Prostate gland (tissue), 2 donors: ENCODE measurements around the gene ALG3.

Source experiments
- POLR2A ChIP-seq: fragments of 450-650 bp; IDR thresholded peaks from one replicate; pipeline ENCODE4 v1.6.1; 2016; ENCODE audit warnings: antibody characterized with exemption, mild to moderate bottlenecking
- POLR2AphosphoS5 ChIP-seq: sonication (generic); formaldehyde crosslinking; IDR thresholded peaks from one replicate; pipeline ENCODE4 v1.6.1; 2017; ENCODE audit warnings: antibody characterized with exemption
- TF ChIP-seq, protein P1 (sequence below), 4 experiments: fragments of 200-600 bp in 2 of 4; fragments of 450-650 bp in 2 of 4; sonication (generic) in 2 of 4; IDR thresholded peaks; 1 replicate in 3 of 4; 2 replicates in 1 of 4; pipeline ENCODE4 v1.5.1; 2016 to 2019; ENCODE audit warnings: antibody characterized with exemption in 4 of 4, mild to moderate bottlenecking in 2 of 4, moderate library complexity in 2 of 4

DNA sequence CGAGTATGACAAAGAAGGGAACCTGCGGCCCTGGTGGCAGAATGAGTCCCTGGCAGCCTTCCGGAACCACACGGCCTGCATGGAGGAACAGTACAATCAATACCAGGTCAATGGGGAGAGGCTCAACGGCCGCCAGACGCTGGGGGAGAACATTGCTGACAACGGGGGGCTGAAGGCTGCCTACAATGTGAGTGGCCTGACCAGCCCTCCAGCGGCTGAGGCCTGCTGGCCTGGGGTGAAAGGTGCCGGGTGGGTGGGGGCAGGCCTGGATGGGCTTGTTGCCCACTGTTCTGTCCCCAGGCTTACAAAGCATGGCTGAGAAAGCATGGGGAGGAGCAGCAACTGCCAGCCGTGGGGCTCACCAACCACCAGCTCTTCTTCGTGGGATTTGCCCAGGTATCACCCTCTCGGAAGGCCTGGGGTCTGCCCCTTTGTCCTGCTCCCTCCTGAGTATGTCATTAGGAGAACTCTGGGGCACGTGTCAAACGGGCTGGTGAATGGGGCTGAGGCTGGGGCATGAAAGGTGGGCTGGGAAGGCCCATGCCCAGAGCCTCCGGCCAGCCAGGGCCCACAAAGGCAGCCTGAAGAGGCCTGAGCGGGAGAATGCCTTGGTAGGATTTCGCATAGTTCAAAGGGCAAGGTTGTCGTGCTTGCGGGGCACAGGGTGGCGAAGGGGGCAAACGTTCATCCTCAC is 42.4 kb upstream of the ALG3 start:
- TF ChIP-seq, protein P1, sequence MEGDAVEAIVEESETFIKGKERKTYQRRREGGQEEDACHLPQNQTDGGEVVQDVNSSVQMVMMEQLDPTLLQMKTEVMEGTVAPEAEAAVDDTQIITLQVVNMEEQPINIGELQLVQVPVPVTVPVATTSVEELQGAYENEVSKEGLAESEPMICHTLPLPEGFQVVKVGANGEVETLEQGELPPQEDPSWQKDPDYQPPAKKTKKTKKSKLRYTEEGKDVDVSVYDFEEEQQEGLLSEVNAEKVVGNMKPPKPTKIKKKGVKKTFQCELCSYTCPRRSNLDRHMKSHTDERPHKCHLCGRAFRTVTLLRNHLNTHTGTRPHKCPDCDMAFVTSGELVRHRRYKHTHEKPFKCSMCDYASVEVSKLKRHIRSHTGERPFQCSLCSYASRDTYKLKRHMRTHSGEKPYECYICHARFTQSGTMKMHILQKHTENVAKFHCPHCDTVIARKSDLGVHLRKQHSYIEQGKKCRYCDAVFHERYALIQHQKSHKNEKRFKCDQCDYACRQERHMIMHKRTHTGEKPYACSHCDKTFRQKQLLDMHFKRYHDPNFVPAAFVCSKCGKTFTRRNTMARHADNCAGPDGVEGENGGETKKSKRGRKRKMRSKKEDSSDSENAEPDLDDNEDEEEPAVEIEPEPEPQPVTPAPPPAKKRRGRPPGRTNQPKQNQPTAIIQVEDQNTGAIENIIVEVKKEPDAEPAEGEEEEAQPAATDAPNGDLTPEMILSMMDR (IDR thresholded peaks at IDR 0.05) = no peak
- TF ChIP-seq POLR2AphosphoS5 (no peak), POLR2A (no peak)
